Endothelial cell (in vitro differentiated cells): ENCODE measurements around the gene FAM43B. TPM values are rescaled to one million over a fixed set of nuclear protein-coding genes. Genes with fewer than 3 reads are reported as not detected.

Source experiments
- DNase-seq: peaks from one replicate; pipeline ENCODE4 v3.0.0; 2021; ENCODE audit warnings: low spot score
- H3K27ac Mint-ChIP-seq: one replicate; pipeline ENCODE4 v1.8.0; 2021; ENCODE audit warnings: mixed read lengths, inconsistent platforms; ENCODE audit not compliant: unreplicated experiment
- H3K27me3 Mint-ChIP-seq: one replicate; pipeline ENCODE4 v1.8.0; 2021; ENCODE audit warnings: mild to moderate bottlenecking, moderate library complexity, mixed read lengths, inconsistent platforms; ENCODE audit not compliant: unreplicated experiment
- H3K36me3 Mint-ChIP-seq: one replicate; pipeline ENCODE4 v1.8.0; 2021; ENCODE audit warnings: mild to moderate bottlenecking, low read depth, mixed read lengths, inconsistent platforms; ENCODE audit not compliant: unreplicated experiment
- H3K4me1 Mint-ChIP-seq: one replicate; pipeline ENCODE4 v1.8.0; 2021; ENCODE audit warnings: mild to moderate bottlenecking, mixed read lengths, inconsistent platforms; ENCODE audit not compliant: unreplicated experiment
- H3K4me3 Mint-ChIP-seq: one replicate; pipeline ENCODE4 v1.8.0; 2021; ENCODE audit warnings: mild to moderate bottlenecking, mixed read lengths, inconsistent platforms; ENCODE audit not compliant: unreplicated experiment
- H3K9me3 Mint-ChIP-seq: one replicate; pipeline ENCODE4 v1.8.0; 2021; ENCODE audit warnings: mixed read lengths, inconsistent platforms; ENCODE audit not compliant: unreplicated experiment
- CTCF ChIP-seq: fragments of 200-600 bp; sonication (generic); IDR thresholded peaks from one replicate; pipeline ENCODE4 v1.5.0; 2021; ENCODE audit warnings: antibody characterized with exemption; ENCODE audit not compliant: unreplicated experiment
- long read RNA-seq: library from polyadenylated mRNA; unstranded; transcript quantifications from one replicate; pipeline ENCODE4 v2.0.0, GENCODE V29; 2020; ENCODE audit not compliant: unreplicated experiment
- total RNA-seq: library from RNA; stranded (reverse); fragmentation: NEBNext Ultra II Directional; extraction: Animal tissue kit (Norgen Biotek cat#: 25700); gene quantifications from one replicate; pipeline ENCODE4 v1.2.1, GENCODE V29; 2021; ENCODE audit not compliant: unreplicated experiment

Gene FAM43B
- 1.7 TPM for total RNA-seq
- long read RNA-seq, result 0 reads

- Mint-ChIP-seq H3K27ac (no peak within 1 kb of the TSS), H3K36me3 (no peaks in the 10 kb centered on the region), H3K27me3 (peaks cover 15% of the 10 kb centered on the region), H3K9me3 (no peaks in the 10 kb centered on the region), H3K4me1 (peaks cover 3% of the 10 kb centered on the region), H3K4me3 (peak within 1 kb of the TSS; percentile 86)
- TF ChIP-seq CTCF, result no peak
- DNase-seq, result peak; percentile 73
Measured at GRCh38 chr1:20551945-20552727, at the start of gene FAM43B. Gene FAM43B, plus strand, starts transcription at chr1:20552573. Its CDS starts 401 bp downstream, at chr1:20552974.

- H3K9me3 Mint-ChIP-seq, result no peaks in the 10 kb centered on the region
- H3K27ac Mint-ChIP-seq, result no peak overlapping the region
- DNase-seq, result no peak
- H3K4me3 Mint-ChIP-seq, result no peak overlapping the region
- peaks cover 5% of the 10 kb centered on the region for H3K4me1 Mint-ChIP-seq
- no peaks in the 10 kb centered on the region for H3K27me3 Mint-ChIP-seq
- H3K36me3 Mint-ChIP-seq, result peaks cover 10% of the 10 kb centered on the region
- no peak for TF ChIP-seq CTCF
Measured at GRCh38 chr1:20505488-20505887, 46.9 kb upstream of the FAM43B start.

- DNase-seq, result no peak
- Mint-ChIP-seq H3K36me3 (peaks cover 5% of the 10 kb centered on the region), H3K27ac (peak overlapping the region; percentile 67), H3K27me3 (no peaks in the 10 kb centered on the region), H3K4me3 (peak overlapping the region; percentile 92), H3K9me3 (no peaks in the 10 kb centered on the region), H3K4me1 (peaks cover 10% of the 10 kb centered on the region)
- no peak for TF ChIP-seq CTCF
Measured at GRCh38 chr1:20507248-20507563, 45.2 kb upstream of the FAM43B start.

- peak; percentile 94 for DNase-seq
- Mint-ChIP-seq H3K9me3 (no peaks in the 10 kb centered on the region), H3K4me1 (peaks cover 10% of the 10 kb centered on the region), H3K27me3 (no peaks in the 10 kb centered on the region), H3K4me3 (peak within 1 kb of the TSS; percentile 92), H3K27ac (peak within 1 kb of the TSS; percentile 67), H3K36me3 (peaks cover 5% of the 10 kb centered on the region)
- no peak for TF ChIP-seq CTCF
Measured at GRCh38 chr1:20507564-20508410, 44.6 kb upstream of the FAM43B start, which contains the start of gene MUL1. Gene MUL1, minus strand, starts transcription at chr1:20508151. Its CDS starts 127 bp downstream, at chr1:20508024.
